A549 (cell line): ENCODE measurements around the gene SGCE.

ENCODE experiments used
- HMGXB4 ChIP-seq: fragments of 250-450 bp; sonication (Bioruptor Pico); IDR thresholded peaks from 2 replicates; pipeline ENCODE4 v1.5.0; 2021; ENCODE audit warnings: mild to moderate bottlenecking, moderate library complexity, borderline replicate concordance
- MAFK ChIP-seq: fragments of 450-650 bp; IDR thresholded peaks from 2 replicates; pipeline ENCODE4 v1.6.1; 2014; ENCODE audit not compliant: partially characterized antibody
- RCOR1 ChIP-seq: fragments of 150-350 bp; IDR thresholded peaks from 2 replicates; pipeline ENCODE4 v1.6.1; 2014; ENCODE audit warnings: antibody characterized with exemption, low read length, low read depth
- TF ChIP-seq, protein P1 (sequence below): fragments of >200 bp; sonication (Bioruptor Twin); formaldehyde crosslinking; IDR thresholded peaks from 3 replicates; pipeline ENCODE4 v1.5.1; 2016

- TF ChIP-seq MAFK (no peak), HMGXB4 (CRISPR knock-in tag) (no peak), RCOR1 (no peak)
- TF ChIP-seq, protein P1, sequence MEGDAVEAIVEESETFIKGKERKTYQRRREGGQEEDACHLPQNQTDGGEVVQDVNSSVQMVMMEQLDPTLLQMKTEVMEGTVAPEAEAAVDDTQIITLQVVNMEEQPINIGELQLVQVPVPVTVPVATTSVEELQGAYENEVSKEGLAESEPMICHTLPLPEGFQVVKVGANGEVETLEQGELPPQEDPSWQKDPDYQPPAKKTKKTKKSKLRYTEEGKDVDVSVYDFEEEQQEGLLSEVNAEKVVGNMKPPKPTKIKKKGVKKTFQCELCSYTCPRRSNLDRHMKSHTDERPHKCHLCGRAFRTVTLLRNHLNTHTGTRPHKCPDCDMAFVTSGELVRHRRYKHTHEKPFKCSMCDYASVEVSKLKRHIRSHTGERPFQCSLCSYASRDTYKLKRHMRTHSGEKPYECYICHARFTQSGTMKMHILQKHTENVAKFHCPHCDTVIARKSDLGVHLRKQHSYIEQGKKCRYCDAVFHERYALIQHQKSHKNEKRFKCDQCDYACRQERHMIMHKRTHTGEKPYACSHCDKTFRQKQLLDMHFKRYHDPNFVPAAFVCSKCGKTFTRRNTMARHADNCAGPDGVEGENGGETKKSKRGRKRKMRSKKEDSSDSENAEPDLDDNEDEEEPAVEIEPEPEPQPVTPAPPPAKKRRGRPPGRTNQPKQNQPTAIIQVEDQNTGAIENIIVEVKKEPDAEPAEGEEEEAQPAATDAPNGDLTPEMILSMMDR = no peak
Observed at GRCh38 chr7:94605031-94605430, 50.9 kb downstream of the SGCE start.
